Right lobe of liver (tissue), 4 donors: ENCODE data around the gene GALNT15.

Source experiments
- CTCF ChIP-seq, 4 donors: fragments of 200-600 bp in 3 of 4; fragments of 450-650 bp in 1 of 4; IDR thresholded peaks; one replicate each; pipeline versions ENCODE4 v1.5.1 to v1.8.0; 2016 to 2022; ENCODE audit warnings: antibody characterized with exemption in 4 of 4, mild to moderate bottlenecking in 2 of 4
- POLR2A ChIP-seq: fragments of 450-650 bp; IDR thresholded peaks from one replicate; pipeline ENCODE4 v1.6.1; 2017; ENCODE audit warnings: antibody characterized with exemption, mild to moderate bottlenecking
- donor health status: DM: no; HTN: no; CAD: no.
- donor health status: DM: no; HTN: no; CAD: no.
- donor health status: DM: no; HTN: yes; CAD: no.

GRCh38 chr3:16148783-16149182, 25.7 kb upstream of the GALNT15 start:
- TF ChIP-seq CTCF (IDR thresholded peaks at IDR 0.05) (no peak), POLR2A (no peak)
